DND-41 (cell line): ENCODE results near the gene TET2.

Source experiments
- ATAC-seq: fragments of 200-7000 bp; cut with Tn5 transposase; 3 replicates; pipeline ENCODE4 v1.9.1; 2021; ENCODE audit warnings: low read depth; ENCODE audit not compliant: insufficient read depth
- DNase-seq: peaks from one replicate; pipeline ENCODE4 v3.0.0-alpha.2; 2020
- H2AFZ ChIP-seq: 2 replicates; pipeline ENCODE4 v1.6.0; 2012; ENCODE audit warnings: low read depth, low read length
- H3K27ac ChIP-seq: 2 replicates; pipeline ENCODE4 v1.5.1; 2012; ENCODE audit warnings: low read length, inconsistent platforms
- H3K27me3 ChIP-seq: fragments of 200-600 bp; sonication (generic); 2 replicates; pipeline ENCODE4 v1.6.0; 2012; ENCODE audit warnings: low read length, mild to moderate bottlenecking, inconsistent platforms; ENCODE audit not compliant: insufficient read depth, poor library complexity
- H3K36me3 ChIP-seq: 2 replicates; pipeline ENCODE4 v1.5.1; 2012; ENCODE audit warnings: low read length, inconsistent platforms; ENCODE audit not compliant: insufficient read depth
- H3K4me1 ChIP-seq: 2 replicates; pipeline ENCODE4 v1.5.1; 2012; ENCODE audit warnings: mild to moderate bottlenecking, low read length; ENCODE audit not compliant: insufficient read depth
- H3K4me2 ChIP-seq: 2 replicates; pipeline ENCODE4 v1.6.0; 2012; ENCODE audit warnings: mild to moderate bottlenecking, moderate library complexity, low read length, inconsistent platforms; ENCODE audit not compliant: insufficient read depth
- H3K4me3 ChIP-seq, 2 experiments: fragments of 200-600 bp in 1 of 2; shearing (Covaris generic) in 1 of 2; 2 replicates each; pipeline ENCODE4 v1.5.1; 2012 to 2016; ENCODE audit warnings: inconsistent platforms in 2 of 2, low read length in 2 of 2, mild to moderate bottlenecking in 2 of 2, low read depth in 1 of 2, moderate library complexity in 1 of 2
- H3K79me2 ChIP-seq: 2 replicates; pipeline ENCODE4 v1.6.0; 2012; ENCODE audit warnings: low read length, inconsistent platforms; ENCODE audit not compliant: insufficient read depth
- H3K9ac ChIP-seq: 2 replicates; pipeline ENCODE4 v1.6.0; 2012; ENCODE audit warnings: low read depth, mild to moderate bottlenecking, inconsistent platforms, low read length, moderate library complexity
- H3K9me3 ChIP-seq: 2 replicates; pipeline ENCODE4 v1.5.1; 2012; ENCODE audit warnings: low read length, moderate library complexity, mild to moderate bottlenecking, inconsistent platforms; ENCODE audit not compliant: insufficient read depth, severe bottlenecking
- H4K20me1 ChIP-seq: 2 replicates; pipeline ENCODE4 v1.6.0; 2012; ENCODE audit warnings: low read length; ENCODE audit not compliant: insufficient read depth
- EZH2 ChIP-seq: IDR thresholded peaks from 3 replicates; pipeline ENCODE4 v1.6.1; 2012; ENCODE audit warnings: borderline replicate concordance, low read depth, mild to moderate bottlenecking, moderate library complexity, low read length, inconsistent platforms; ENCODE audit not compliant: severe bottlenecking
- TF ChIP-seq, protein P1 (sequence below): IDR thresholded peaks from 2 replicates; pipeline ENCODE4 v1.5.1; 2012; ENCODE audit warnings: borderline replicate concordance, low read length, moderate library complexity, mild to moderate bottlenecking; ENCODE audit not compliant: poor library complexity, severe bottlenecking; ENCODE audit errors: extremely low read depth

TET2 gene

DNA sequence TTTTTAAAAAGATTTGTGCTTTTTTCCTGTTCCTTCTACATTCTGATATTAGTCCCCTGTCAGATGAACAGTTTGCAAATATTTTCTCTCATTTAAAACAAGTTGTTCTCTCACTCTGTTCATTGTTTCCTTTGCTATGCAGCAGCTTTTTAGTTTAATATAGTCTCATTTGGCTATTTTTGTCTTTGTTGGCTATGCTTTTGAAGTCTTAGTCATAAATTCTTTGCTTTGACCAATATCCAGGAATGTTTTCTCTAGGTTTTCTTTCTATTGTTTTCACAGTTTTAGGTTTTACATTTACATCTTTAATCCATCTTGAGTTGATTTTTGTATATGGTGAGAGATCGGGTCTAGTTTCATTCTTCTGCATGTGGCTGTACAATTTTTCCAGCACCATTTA, 136.8 kb downstream of the TET2 start:
- Histone ChIP-seq H3K36me3 (no peaks in the 10 kb centered on the region), H3K79me2 (no peaks in the 10 kb centered on the region), H3K9ac (no peak overlapping the region), H3K4me1 (no peaks in the 10 kb centered on the region), H3K27me3 (no peaks in the 10 kb centered on the region), H2AFZ (no peak overlapping the region), H4K20me1 (no peaks in the 10 kb centered on the region), H3K4me3 (no peak overlapping the region), H3K27ac (no peak overlapping the region), H3K9me3 (peaks cover 4% of the 10 kb centered on the region), H3K4me2 (no peak overlapping the region)
- no peak for DNase-seq
- no peak for ATAC-seq
- TF ChIP-seq, protein P1, sequence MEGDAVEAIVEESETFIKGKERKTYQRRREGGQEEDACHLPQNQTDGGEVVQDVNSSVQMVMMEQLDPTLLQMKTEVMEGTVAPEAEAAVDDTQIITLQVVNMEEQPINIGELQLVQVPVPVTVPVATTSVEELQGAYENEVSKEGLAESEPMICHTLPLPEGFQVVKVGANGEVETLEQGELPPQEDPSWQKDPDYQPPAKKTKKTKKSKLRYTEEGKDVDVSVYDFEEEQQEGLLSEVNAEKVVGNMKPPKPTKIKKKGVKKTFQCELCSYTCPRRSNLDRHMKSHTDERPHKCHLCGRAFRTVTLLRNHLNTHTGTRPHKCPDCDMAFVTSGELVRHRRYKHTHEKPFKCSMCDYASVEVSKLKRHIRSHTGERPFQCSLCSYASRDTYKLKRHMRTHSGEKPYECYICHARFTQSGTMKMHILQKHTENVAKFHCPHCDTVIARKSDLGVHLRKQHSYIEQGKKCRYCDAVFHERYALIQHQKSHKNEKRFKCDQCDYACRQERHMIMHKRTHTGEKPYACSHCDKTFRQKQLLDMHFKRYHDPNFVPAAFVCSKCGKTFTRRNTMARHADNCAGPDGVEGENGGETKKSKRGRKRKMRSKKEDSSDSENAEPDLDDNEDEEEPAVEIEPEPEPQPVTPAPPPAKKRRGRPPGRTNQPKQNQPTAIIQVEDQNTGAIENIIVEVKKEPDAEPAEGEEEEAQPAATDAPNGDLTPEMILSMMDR: no peak
- no peak for TF ChIP-seq EZH2

DNA sequence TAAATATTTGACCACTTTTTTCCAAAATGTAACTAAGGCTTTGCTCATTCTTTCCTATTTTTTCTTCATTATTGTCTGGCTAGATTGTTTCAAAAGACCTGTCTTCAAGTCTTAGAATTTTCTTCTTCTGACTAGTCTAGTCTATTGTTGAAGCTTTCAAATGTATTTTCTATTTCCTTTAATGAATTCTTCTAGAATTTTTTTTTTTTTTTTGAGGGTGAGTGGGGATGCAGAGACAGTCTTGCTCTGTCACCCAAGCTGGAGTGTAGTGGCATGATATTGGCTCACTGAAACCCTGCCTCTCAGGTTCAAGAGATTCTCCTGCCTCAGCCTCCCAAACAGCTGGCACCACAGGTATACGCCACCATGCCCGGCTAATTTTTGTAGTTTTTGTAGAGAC, 141.4 kb downstream of the TET2 start:
- Histone ChIP-seq H3K9ac (no peak overlapping the region), H3K27ac (no peak overlapping the region), H4K20me1 (no peaks in the 10 kb centered on the region), H3K9me3 (peaks cover 4% of the 10 kb centered on the region), H2AFZ (no peak overlapping the region), H3K4me1 (no peaks in the 10 kb centered on the region), H3K4me2 (no peak overlapping the region), H3K36me3 (no peaks in the 10 kb centered on the region), H3K4me3 (no peak overlapping the region), H3K79me2 (no peaks in the 10 kb centered on the region), H3K27me3 (no peaks in the 10 kb centered on the region)
- TF ChIP-seq EZH2: no peak
- TF ChIP-seq, protein P1: no peak
- DNase-seq: no peak
- no peak for ATAC-seq

DNA sequence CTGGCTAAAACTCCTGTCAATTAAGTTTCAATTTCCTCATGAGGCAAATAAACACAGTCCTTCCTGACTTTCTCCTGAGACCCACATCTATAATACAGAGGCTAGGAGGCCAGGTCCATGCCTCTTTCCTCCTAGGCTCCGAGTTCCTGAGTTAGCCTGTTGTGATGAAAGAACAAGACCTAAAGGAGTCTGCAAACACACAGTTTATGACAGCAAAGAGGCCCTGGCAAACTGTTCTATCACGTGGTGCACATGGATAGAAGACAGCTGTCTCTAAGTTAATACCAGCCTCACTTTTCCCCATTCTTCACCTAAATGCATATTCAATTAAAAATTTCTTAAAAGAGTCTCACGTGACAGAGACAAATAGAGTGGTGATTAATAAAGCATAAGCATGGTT, 145.2 kb downstream of the TET2 start:
- no peak overlapping the region for H2AFZ ChIP-seq
- TF ChIP-seq, protein P1: no peak
- TF ChIP-seq EZH2: no peak
- no peak for ATAC-seq

DNA sequence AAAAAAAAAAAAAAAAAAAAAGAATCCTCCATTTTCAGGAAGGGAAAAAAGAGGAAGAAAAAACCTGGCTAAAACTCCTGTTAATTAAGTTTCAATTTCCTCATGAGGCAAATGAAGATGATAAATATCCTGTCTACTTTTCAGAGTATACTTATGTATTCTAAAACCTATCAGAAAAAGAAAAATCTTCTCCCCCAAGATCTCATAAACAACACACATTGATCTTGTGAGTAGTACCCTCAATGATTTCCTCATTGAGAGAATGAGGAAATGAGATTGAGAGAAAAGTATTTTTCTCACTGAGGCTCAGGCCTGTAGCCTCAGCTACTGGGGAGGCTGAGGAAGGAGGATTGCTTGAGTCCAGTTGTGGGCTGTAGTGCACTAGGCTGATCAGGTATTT, 146.7 kb downstream of the TET2 start:
- H3K4me1 ChIP-seq: no peaks in the 10 kb centered on the region
- H2AFZ ChIP-seq: no peak overlapping the region
- H3K36me3 ChIP-seq: no peaks in the 10 kb centered on the region
- no peaks in the 10 kb centered on the region for H3K79me2 ChIP-seq
- no peak overlapping the region for H3K9ac ChIP-seq
- H3K4me3 ChIP-seq: no peak overlapping the region
- no peak overlapping the region for H3K27ac ChIP-seq
- DNase-seq (no peak), ATAC-seq (no peak)
- peaks cover 2% of the 10 kb centered on the region for H3K9me3 ChIP-seq
- TF ChIP-seq, protein P1: no peak
- no peak for TF ChIP-seq EZH2
- H4K20me1 ChIP-seq: no peaks in the 10 kb centered on the region
- H3K4me2 ChIP-seq: no peak overlapping the region
- no peaks in the 10 kb centered on the region for H3K27me3 ChIP-seq

More for the DNA sequence above, 145.2 kb downstream of the TET2 start:
- Histone ChIP-seq H3K27ac (no peak overlapping the region), H3K36me3 (no peaks in the 10 kb centered on the region), H4K20me1 (no peaks in the 10 kb centered on the region), H3K79me2 (no peaks in the 10 kb centered on the region), H3K4me1 (no peaks in the 10 kb centered on the region), H3K9me3 (peaks cover 4% of the 10 kb centered on the region), H3K4me2 (no peak overlapping the region), H3K4me3 (no peak overlapping the region), H3K9ac (no peak overlapping the region), H3K27me3 (no peaks in the 10 kb centered on the region)
- no peak for DNase-seq
